HG02623 (cell line): ENCODE measurements around the gene SIL1.
"Not testable (repeated sequence)": the region's sequence is repeated elsewhere in the genome, so short reads cannot be mapped to it uniquely, and the experiment has no call there.

Source experiments
- ATAC-seq: cut with Tn5 transposase; IDR thresholded peaks from one replicate; pipeline ENCODE4 v1.9.1; 2021; ENCODE audit warnings: moderate library complexity; ENCODE audit not compliant: unreplicated experiment

Gene SIL1

GRCh38 chr5:139113892-139114291 lies 84.3 kb downstream of the SIL1 start:
- ATAC-seq = no peak

- not testable (repeated sequence) for ATAC-seq
These were observed 85.8 kb downstream of the SIL1 start for GRCh38 chr5:139112362-139112761.

GRCh38 chr5:139110526-139111168 lies 87.5 kb downstream of the SIL1 start:
- ATAC-seq = no peak

- ATAC-seq = no peak
These were observed 89.9 kb downstream of the SIL1 start for GRCh38 chr5:139108063-139108824.

GRCh38 chr5:139105621-139106071 lies 92.5 kb downstream of the SIL1 start:
- no peak for ATAC-seq

GRCh38 chr5:139104577-139105276 lies 93.4 kb downstream of the SIL1 start:
- ATAC-seq = no peak

- ATAC-seq = no peak
These were observed 94.4 kb downstream of the SIL1 start for GRCh38 chr5:139103762-139104161.

- no peak for ATAC-seq
These were observed 97.3 kb downstream of the SIL1 start for GRCh38 chr5:139100825-139101224.

- ATAC-seq = peak; percentile 82
These were observed 103.7 kb downstream of the SIL1 start for GRCh38 chr5:139094154-139095131.

- ATAC-seq = no peak
These were observed 105.3 kb downstream of the SIL1 start for GRCh38 chr5:139092741-139093343.

GRCh38 chr5:139091439-139092156 lies 106.6 kb downstream of the SIL1 start:
- no peak for ATAC-seq

GRCh38 chr5:139090581-139090980 lies 107.6 kb downstream of the SIL1 start:
- no peak for ATAC-seq

GRCh38 chr5:139088024-139088423 lies 110.1 kb downstream of the SIL1 start:
- no peak for ATAC-seq

- no peak for ATAC-seq
These were observed 115.2 kb downstream of the SIL1 start for GRCh38 chr5:139082813-139083498.

GRCh38 chr5:139079991-139080610 lies 118.1 kb downstream of the SIL1 start:
- ATAC-seq = no peak

- ATAC-seq = no peak
These were observed 118.8 kb downstream of the SIL1 start for GRCh38 chr5:139079225-139079990.

- ATAC-seq = no peak
These were observed 119.8 kb downstream of the SIL1 start for GRCh38 chr5:139078345-139078744.

- no peak for ATAC-seq
These were observed 120.3 kb downstream of the SIL1 start for GRCh38 chr5:139077899-139078298.
